HG03460 (cell line): ENCODE data around the gene NCOA7.
"Not testable (repeated sequence)": the region's sequence is repeated elsewhere in the genome, so short reads cannot be mapped to it uniquely, and the experiment has no call there.

Experiments
- ATAC-seq: cut with Tn5 transposase; IDR thresholded peaks from one replicate; pipeline ENCODE4 v1.9.1; 2021; ENCODE audit not compliant: unreplicated experiment

Gene NCOA7

DNA sequence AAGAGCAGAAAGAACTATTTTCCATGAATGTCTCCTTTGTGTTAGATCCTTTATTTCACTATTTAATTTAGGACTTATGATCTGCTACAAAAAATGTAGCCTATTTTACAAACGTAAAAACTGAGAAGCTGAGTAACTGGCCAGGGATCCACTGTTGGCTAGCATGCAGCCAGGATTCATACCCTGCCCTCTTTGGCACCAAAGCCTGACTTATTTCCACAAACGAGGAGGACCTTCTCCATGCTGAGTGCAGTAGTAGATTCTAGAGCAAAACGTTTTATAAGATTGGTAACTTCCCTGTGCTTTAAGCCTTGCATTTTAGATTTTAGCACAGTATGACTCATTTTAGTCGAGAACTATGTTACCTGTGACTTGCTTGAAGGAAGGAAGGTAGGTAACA, 74.3 kb downstream of the NCOA7 start:
- ATAC-seq, result no peak

DNA sequence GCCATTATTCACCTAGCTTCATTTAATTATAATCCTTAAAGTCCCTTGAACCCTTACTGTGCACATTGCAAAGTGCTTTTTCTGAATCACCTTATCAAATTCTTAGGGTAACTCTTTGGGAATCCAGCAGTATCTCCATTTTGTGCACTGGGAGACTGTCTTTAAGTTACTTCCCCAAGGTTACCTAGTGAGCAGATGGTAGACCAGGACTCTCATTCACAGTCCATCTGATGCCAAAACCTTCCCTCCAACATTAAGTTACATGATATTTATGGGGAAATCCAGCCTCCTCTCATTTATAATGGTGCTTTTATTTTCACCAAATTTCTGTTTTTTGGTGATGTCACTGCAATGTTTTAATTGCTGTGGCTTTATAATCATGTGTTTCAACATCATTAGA, 75.7 kb downstream of the NCOA7 start:
- ATAC-seq, result no peak

DNA sequence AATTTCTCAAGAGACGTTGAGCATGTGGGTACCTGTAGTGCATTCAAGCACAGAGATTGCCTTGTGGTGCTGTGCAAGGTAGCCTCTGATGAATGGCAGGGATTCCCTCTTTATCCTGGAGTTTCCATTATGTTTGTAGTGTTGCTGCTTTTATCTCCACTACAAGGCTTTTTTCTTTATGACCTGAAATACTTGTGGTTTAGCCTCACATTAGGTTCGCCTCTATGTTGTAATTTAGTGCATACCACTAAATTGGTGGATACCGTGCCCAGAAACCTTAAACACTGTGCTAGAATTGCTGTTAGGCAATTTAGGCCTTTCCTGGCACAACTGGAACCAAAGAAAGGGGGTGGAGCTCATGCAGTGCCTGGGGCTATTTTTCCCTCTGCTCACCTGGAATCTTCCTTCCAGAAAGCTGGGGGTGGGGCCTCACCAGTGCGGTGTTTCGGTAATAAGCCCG, 76.8 kb downstream of the NCOA7 start:
- no peak for ATAC-seq

DNA sequence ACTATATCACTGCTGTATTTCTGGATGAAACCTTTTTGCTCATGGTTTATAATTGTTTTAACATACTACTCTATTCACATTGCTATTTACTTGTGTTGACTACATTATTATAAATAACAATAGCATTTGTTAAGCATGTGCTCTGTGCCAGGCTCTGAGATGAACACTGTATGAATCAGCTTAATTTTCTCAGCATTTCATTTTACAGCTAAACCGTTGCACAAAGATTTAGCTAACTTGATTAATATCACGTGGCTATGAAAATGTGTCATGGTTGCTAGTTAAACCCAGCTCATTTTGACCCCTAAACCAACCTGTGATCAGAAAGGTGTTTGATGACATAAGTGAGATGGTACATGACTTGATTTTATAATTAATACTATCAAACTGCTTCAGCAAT, 77.5 kb downstream of the NCOA7 start:
- no peak for ATAC-seq

DNA sequence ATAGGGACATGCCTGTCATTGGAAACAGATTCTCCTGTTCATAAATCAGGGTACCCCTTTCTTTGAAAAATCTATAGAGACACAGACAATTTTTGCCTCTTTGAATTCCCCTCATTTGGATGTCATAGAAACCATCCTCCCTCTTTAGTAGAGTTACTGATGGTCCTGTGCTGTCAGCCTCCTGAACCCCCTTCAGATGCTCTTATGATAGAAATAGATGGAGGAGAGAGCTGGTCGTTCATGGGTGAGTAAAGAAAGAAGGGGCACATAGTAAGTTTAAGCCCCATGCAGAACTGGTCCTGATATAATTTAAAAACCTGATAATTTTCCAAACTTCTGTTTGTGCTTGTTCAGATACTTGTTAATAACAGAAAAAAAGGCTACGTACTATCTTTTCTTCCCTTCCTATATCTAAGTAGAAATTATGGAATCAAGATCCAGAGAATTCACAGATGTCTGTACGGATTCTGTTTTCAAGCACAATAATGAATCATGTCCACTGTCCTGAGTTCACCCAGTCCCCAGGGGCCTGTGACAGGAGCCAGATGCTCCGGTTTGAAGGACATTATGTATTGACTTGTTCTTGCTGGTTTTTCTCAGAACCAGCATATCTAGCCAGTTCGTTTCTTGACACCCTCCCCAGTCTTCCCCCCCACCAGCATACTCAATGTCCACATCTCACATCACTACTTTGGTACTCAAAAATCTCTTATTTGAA, 78.1 kb downstream of the NCOA7 start:
- ATAC-seq, result no peak

DNA sequence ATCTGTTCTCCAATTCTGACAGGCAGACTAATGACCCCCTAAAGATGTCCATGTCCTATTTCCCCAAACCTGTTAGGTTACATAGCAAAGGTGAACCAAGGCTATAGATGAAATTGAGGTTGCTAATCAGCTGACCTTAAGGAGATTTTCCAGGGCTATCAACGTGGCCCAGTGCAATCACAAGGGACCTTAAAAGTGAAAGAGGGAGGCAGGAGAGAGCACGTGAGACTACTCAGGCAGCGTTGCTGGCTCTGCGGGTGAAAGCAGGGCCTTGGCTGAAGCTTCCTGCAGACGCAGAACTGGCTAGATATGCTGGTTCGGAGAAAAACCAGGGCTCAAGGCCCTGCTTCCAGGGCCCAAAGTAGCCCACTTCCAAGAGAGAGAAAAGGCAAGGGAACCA, 78.7 kb downstream of the NCOA7 start:
- ATAC-seq, result no peak

DNA sequence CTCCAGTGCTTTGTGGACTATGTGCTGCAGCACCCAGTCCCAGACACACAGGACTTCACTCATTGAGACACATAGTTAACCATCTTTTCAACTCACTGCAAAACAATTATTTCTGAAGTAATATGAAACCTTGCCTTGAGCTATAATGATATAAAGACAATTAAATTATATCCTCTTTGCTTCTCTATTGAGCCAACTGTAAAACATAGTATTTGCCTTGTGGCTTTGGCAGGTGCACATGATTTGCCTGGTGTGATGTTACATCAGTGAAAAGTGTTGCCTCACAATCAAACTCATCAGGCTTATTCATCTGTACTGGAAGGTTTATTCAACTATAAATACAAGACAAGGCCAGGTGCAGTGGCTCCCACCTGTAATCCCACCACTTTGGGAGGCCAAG, 80.6 kb downstream of the NCOA7 start:
- ATAC-seq, result no peak

DNA sequence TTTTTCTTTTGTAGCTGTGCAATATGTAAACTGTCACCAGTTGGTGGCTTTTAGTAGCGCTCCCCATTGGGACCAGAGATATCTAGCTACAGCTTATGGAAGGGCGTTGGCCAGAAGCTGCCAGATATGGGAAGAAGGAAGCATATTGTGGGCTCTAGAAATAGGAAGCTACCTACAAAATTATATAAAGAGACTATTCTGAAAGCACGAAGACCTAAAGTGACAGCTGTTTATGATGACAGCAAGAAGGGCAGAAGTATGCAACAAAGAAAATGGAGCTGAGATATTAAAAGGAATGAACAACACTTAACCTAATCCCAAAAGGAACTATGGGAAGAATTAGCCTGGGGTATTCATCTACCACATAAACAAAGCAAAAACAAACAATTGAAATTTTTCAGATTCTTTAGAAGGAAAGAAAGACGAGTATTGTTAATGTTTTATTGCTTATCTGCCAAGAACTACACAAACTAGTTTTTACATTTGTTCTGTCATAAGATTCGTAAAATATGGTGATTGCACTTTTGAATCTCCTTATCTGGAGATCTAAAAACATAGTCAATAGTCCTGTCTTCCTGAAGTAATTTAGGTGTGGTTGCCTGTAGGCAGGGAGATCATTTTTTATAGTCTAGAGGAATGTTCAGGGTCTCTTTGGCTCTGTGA, 81.6 kb downstream of the NCOA7 start:
- ATAC-seq, result no peak

DNA sequence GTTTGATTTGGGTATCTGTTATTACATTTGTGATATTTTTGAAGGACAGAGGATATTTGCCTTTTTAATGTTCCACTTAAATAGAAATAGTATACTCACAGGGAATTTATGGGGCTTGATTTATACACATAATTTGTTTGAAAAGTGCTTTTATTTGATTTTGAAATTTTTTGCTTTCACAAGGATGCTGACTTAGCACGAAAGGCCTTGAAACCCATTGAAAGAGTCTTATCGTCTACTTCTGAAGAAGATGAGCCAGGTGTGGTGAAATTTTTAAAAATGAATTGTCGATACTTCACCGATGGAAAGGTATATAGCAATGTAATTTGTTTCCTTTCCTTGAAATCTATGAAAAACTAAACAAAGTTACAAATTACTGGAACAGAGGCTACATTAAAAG, 91.5 kb downstream of the NCOA7 start:
- ATAC-seq, result no peak

DNA sequence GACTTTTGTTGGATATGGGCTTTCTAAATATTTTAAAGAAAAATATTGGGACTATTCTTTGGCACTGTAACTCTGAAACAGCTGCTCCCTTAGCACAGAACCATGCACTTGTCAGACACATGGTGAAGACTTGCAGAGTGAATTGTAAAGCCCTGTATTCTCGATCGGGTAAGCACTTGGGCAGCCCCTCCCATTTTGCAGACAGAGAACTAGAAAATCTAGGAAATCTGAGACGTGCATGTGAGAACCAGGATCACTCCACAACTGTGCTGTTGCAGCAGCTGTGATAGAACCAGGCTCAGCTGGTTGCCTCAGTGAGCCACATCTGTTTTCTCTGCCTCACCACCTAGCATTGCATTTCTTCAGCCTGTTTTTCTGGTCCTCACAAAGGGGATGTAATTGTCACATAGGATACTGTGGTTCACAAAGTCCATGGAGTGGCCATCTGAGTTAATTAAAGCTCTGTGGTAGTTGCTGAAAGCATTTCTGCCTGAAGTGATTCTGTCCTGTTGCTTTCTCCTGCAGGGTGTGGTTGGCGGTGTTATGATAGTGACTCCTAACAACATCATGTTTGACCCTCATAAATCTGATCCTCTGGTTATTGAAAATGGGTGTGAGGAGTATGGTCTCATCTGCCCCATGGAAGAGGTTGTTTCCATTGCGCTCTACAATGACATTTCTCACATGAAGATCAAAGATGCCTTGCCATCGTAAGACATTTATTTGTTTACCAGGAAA, 94.0 kb downstream of the NCOA7 start:
- ATAC-seq, result no peak

DNA sequence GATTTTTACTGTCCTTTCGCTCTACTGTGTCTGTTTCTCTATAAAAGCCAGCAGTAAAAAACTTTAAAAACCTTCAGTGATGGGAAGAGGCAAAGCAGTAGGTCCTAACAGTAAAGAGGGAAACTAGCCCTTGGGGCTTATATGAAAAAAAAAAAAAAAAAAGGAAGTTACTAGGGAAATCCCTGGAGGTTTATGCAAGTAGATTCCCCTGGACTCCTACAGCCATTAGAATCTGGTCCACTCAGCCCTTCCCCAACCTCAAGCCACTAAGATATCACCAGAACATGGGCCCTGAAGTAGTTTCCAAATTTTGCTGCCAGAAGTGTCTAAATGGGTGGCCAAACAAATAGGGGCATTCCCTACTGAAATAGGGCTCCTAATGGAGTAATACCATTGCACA, 95.3 kb downstream of the NCOA7 start:
- no peak for ATAC-seq

DNA sequence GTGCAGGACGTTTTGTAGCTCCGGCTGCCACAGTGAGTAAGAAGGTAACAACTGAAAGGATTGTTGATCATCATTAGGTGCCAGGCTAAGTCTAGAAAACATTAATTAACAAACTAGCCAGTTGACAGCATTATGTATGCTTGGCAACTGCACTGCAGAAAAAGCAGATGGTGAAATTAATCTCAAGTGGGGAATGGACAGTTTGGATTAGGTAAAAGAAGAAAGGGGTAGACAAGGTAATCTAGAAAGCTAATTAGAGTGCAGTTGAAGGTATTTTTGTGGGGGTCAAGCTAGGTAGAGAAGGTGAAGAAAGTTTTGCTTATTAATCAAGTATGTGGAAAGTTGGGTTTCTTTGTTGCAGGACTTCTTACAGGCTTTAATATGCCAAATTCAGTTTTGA, 96.2 kb downstream of the NCOA7 start:
- ATAC-seq, result no peak

DNA sequence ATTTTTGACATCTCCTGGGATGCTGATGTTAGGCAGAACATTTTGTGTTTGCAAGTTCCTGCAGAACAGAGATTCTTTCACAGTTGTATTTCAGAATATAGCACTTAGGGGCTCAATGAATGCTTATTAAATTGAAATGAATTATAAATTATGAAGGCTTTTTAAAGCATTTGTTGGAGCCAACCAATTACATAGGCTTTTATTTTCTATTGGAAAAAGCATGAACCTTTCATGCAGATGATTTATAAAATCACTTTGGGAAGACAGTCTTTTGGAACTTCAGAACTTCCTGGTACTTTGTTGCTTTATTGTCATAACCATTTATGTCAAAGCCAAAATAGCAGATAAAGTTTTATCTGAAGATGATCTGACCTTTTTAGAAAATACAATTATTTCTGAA, 96.6 kb downstream of the NCOA7 start:
- no peak for ATAC-seq

DNA sequence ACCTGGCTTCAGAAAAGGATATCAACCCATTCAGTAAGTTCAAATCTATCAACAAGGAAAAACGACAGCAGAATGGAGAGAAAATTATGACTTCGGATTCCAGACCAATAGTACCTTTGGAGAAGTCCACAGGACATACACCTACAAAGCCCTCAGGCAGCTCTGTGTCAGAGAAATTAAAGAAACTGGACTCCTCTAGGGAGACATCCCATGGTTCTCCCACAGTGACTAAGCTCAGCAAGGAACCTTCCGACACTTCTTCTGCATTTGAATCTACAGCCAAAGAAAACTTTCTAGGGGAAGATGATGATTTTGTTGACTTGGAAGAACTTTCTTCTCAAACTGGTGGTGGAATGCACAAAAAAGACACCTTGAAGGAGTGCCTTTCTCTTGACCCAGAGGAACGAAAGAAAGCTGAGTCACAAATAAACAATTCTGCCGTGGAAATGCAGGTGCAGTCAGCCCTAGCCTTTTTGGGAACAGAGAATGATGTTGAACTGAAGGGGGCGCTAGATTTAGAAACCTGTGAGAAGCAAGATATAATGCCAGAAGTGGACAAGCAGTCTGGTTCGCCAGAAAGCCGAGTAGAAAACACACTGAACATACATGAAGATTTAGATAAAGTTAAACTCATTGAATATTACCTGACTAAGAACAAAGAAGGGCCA, 98.4 kb downstream of the NCOA7 start:
- ATAC-seq, result no peak

DNA sequence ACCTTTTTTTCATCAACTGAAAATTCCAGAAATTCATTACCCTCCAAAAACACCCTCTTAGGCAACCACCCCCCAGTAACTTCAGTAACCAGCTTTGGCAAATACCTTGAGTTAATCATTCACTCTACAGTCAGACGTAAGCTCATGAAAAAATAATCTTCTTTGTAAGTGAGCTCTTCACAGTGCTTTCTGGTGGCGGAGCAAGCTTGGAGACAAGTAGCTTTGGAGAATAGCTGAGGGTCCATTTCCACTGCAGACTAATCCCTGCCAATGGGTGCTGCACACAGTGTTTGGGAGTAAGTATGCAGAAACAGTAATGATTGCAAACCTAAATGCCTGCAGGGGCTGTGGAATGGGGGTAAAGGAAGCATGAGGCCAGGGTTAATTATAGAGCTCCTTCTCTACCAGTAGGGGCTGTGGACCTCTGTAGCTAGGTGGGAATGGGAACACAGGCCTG, 109.0 kb downstream of the NCOA7 start:
- ATAC-seq, result peak; percentile 46

DNA sequence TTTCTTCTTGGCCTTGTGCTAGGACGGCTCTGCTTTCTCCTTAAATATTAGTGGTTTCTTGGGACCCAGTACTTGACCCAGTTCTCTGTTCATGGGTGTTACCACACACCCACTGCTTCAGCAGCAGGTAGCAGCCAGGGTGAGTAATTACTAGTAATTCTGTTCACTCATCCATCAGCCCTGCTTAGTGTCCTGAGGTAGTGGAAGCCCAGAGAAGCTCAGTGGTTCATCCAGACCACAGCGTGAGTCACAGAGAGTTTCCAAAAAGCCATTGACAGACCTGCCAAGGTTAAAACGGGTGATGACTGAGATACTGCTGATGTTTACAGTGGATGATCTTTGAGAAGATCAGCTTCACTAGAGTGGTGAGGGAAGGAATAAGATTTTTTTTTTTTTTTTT, 114.1 kb downstream of the NCOA7 start:
- ATAC-seq, result peak; percentile 82

DNA sequence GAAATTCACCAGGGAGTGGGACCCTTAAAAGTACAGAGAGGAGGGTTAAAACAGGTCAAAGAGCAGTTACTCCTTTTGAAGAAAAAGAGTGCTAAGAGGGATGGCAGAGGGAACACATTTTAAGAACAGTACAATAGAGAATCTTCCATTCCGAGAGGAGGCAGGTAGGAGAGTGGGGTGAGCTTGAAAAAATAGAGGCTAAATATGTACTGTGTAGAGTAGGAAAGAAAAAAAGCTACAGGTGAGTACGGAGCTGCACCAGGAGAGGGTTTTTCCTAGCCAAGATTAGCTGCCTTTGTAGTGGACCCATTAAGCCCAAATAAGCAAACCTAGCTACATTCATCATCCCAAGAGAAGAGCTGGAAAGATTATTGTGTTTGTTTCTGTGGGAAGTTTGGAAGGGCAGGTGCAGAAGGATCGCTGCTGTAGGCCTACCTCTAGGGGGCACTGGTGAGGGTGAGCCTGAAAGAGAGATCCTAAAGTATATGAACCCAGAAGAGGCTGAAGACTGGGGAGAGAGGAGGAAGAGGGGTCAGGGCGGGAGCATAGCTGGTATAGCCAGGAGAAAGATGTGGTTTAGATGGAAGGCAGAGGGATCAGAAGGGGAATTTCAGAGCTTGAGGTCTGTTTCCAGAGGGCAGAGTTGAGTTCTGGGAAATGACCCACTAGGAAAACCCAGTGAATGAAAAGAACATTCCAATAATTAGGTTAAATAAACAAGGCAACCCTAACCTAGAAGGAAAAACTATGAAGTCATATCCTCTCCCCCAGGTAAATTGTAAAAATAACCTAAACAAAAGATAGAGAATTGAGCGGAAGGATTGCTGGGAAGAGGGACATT, 115.6 kb downstream of the NCOA7 start:
- ATAC-seq, result no peak

DNA sequence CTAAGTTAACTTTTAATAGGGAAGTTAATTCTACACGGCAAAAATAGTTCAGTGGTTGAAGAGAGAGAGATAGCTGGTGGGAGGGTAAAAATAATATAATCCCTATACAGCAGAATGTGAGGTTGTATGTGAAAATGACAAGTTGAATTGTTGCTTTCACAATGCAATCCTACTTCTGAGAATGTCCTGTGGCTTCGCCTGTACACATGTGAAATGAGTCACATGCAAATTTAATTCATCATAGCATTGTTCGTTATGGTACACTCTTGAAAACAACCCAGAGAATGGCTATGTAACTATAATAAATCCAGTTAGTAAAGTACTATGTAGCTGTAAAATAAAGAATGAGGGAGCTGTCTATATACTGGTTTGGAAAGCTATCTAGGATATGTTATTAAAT, 119.8 kb downstream of the NCOA7 start:
- peak; percentile 99 for ATAC-seq

DNA sequence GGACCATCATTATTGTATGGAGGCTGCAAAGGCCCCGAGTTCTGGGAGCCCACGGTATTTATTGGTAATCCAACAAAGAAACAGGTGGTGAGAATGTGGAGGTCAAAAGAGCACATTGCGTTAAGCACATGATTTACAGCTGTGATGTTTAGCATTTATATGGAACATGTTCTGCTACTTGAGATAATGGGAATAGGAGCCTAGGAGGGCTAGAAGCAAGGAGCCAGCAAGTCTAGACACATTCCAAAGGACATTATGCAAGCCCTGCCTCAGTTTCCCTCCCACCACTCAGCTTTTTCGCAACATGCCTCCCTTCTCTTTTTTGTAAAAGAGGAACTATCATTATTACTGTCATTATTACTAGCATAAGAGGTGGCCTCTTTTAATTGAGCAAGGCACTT, 120.3 kb downstream of the NCOA7 start:
- ATAC-seq, result not testable (repeated sequence)

DNA sequence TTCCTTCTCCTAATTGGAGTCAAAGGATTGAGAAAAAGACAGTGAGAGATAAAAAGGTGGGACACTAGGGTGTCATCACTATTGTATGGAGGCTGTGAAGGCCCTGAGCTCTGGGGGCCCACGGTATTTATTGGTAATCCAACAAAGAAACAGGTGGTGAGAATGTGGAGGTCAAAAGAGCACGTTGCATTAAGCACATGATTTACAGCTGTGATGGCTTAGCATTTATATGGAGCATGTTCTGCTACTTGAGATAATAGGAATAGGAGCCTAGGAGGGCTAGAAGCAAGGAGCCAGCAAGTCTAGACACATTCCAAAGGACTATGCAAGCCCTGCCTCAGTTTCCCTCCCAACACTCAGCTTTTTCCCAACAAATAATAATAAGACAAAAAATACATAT, 121.7 kb downstream of the NCOA7 start:
- ATAC-seq, result not testable (repeated sequence)

DNA sequence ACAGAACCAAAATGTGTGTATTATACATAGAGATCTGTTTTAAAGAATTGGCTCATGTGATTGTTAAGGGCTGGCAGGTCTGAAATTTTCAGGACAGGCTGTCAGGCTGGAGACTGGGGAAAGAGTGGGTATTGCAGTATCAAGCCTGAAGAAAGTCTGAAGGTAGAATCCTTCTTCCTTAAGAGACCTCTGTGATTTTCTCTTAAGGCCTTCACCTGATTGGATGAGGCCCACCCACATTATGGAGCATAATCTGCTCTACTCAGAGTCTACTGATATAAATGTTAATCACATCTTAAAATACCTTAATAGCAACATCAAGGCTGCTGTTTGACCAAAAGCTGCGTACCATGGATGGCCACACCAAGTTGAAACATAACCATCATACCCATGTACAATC, 122.4 kb downstream of the NCOA7 start:
- no peak for ATAC-seq
